H1 (cell line): ENCODE results near the gene PRR5. TPM values are rescaled to one million over a fixed set of nuclear protein-coding genes. Genes with fewer than 3 reads are reported as not detected.

Experiments
- CBX5 ChIP-seq: fragments of 300-800, 300-1000 bp; sonication (generic); IDR thresholded peaks from 2 replicates; pipeline ENCODE4 v1.7.1; 2016; ENCODE audit warnings: antibody characterized with exemption, low read length, low read depth
- CHD1 ChIP-seq: IDR thresholded peaks from 2 replicates; pipeline ENCODE4 v1.6.1; 2012; ENCODE audit warnings: low read depth, low read length, improper control_type of control experiment
- POLR2A ChIP-seq, 2 experiments: IDR thresholded peaks; 1 replicate in 1 of 2; 2 replicates in 1 of 2; pipeline ENCODE4 v1.6.1; 2011; ENCODE audit warnings: low read depth in 2 of 2, low read length in 2 of 2, mild to moderate bottlenecking in 2 of 2; ENCODE audit errors: control extremely low read depth in 1 of 2
- SUZ12 ChIP-seq: fragments of 200-600 bp; sonication (generic); IDR thresholded peaks from 2 replicates; pipeline ENCODE4 v1.6.1; 2012; ENCODE audit warnings: mild to moderate bottlenecking, inconsistent platforms, low read length, moderate library complexity, mixed read lengths
- YY1 ChIP-seq: IDR thresholded peaks from 2 replicates; pipeline ENCODE4 v1.6.1; 2011; ENCODE audit warnings: low read depth, mild to moderate bottlenecking, low read length
- polyA plus RNA-seq, 7 experiments: library from polyadenylated mRNA; depleted of rRNA in 3 of 7; stranded (reverse) in 5 of 7; unstranded in 2 of 7; fragments of >200 nt in 5 of 7; fragments of 200-250 nt in 2 of 7; gene quantifications; 1 replicate in 5 of 7; 2 replicates in 1 of 7; 4 replicates in 1 of 7; pipeline versions ENCODE4 v1.2.1 to v1.2.3, GENCODE V29; 2011 to 2013; ENCODE audit warnings: missing spikeins in 2 of 7, mixed read lengths in 2 of 7
- total RNA-seq: library from RNA; stranded (reverse); fragmentation: NEBNext Ultra II Directional; extraction: Animal tissue kit (Norgen Biotek cat#: 25700); gene quantifications from 2 replicates; pipeline ENCODE4 v1.2.1, GENCODE V29; 2021

The PRR5 gene
- total and polyA plus RNA-seq, 2 of the 8 experiments (the other 6 are each of a cell fraction or from before 2014, with no cell fraction given), result 16.5 to 25.7 TPM

GRCh38 chr22:44682556-44683168 lies 19.3 kb upstream of the PRR5 start (continued):
- TF ChIP-seq CHD1, result no peak
- TF ChIP-seq CBX5, result no peak
- TF ChIP-seq POLR2A (IDR thresholded peaks at IDR 0.05; ENCODE audit: control extremely low read depth in 1 of 2, low read depth in 2 of 2, low read length in 2 of 2), result no peak
- TF ChIP-seq YY1, result no peak
- no peak for TF ChIP-seq SUZ12
